SK-N-SH treated with all-trans-retinoic acid at 6 μM for 48 hours (cell line): ENCODE data around the gene PPP1R36.

Experiments used
- ATAC-seq: fragments of 200-7000 bp; cut with Tn5 transposase; 3 replicates; pipeline ENCODE4 v1.9.1; 2020; ENCODE audit warnings: mild to moderate bottlenecking, moderate library complexity
- ARNTL ChIP-seq: fragments of 450-650 bp; formaldehyde crosslinking; IDR thresholded peaks from 2 replicates; pipeline ENCODE4 v1.5.0; 2020; ENCODE audit warnings: low read depth, mild to moderate bottlenecking, moderate library complexity, borderline replicate concordance
- BACH2 ChIP-seq: fragments of 250-450 bp; sonication (Bioruptor Pico); IDR thresholded peaks from 2 replicates; pipeline ENCODE4 v1.9.0; 2021; ENCODE audit warnings: mild to moderate bottlenecking, borderline replicate concordance
- ESRRG ChIP-seq: fragments of 250-450 bp; sonication (Bioruptor Pico); IDR thresholded peaks from 2 replicates; pipeline ENCODE4 v1.6.1; 2021; ENCODE audit warnings: mild to moderate bottlenecking
- ISL1 ChIP-seq: fragments of 250-450 bp; sonication (Bioruptor Pico); IDR thresholded peaks from 2 replicates; pipeline ENCODE4 v2.1.2; 2022; ENCODE audit warnings: mild to moderate bottlenecking, moderate library complexity
- OSR1 ChIP-seq: fragments of 250-450 bp; sonication (Bioruptor Pico); IDR thresholded peaks from 2 replicates; pipeline ENCODE4 v1.8.0; 2022; ENCODE audit warnings: moderate library complexity, mild to moderate bottlenecking, inconsistent platforms
- PPARA ChIP-seq: fragments of 250-450 bp; sonication (Bioruptor Pico); IDR thresholded peaks from 2 replicates; pipeline ENCODE4 v1.5.0; 2020; ENCODE audit warnings: mild to moderate bottlenecking, borderline replicate concordance
- RARB ChIP-seq: fragments of 250-450 bp; sonication (Bioruptor Pico); IDR thresholded peaks from 2 replicates; pipeline ENCODE4 v1.8.0; 2021; ENCODE audit warnings: mild to moderate bottlenecking, moderate library complexity
- SNAI2 ChIP-seq: fragments of 250-450 bp; sonication (Bioruptor Pico); IDR thresholded peaks from 2 replicates; pipeline ENCODE4 v1.5.0; 2020; ENCODE audit warnings: mild to moderate bottlenecking, moderate library complexity
- TCF4 ChIP-seq: fragments of 250-450 bp; sonication (Bioruptor Pico); IDR thresholded peaks from 2 replicates; pipeline ENCODE4 v1.8.0; 2021; ENCODE audit warnings: mild to moderate bottlenecking, moderate library complexity, borderline replicate concordance
- TOX ChIP-seq: fragments of 250-450 bp; sonication (Bioruptor Pico); IDR thresholded peaks from 2 replicates; pipeline ENCODE4 v1.8.0; 2021; ENCODE audit warnings: mild to moderate bottlenecking, moderate library complexity, borderline replicate concordance
- ZC3H10 ChIP-seq: fragments of 250-450 bp; sonication (Bioruptor Pico); IDR thresholded peaks from 2 replicates; pipeline ENCODE4 v1.5.1; 2021; ENCODE audit warnings: mild to moderate bottlenecking, moderate library complexity
- ZNF565 ChIP-seq: fragments of 450-650 bp; formaldehyde crosslinking; conservative IDR thresholded peaks from 2 replicates; pipeline ENCODE4 v1.5.0; 2020; ENCODE audit warnings: low read depth, mild to moderate bottlenecking, moderate library complexity
- ZNF70 ChIP-seq: fragments of 450-650 bp; formaldehyde crosslinking; IDR thresholded peaks from 2 replicates; pipeline ENCODE4 v1.5.0; 2020; ENCODE audit warnings: mild to moderate bottlenecking, moderate library complexity
- ZNF8 ChIP-seq: fragments of 450-650 bp; formaldehyde crosslinking; IDR thresholded peaks from 2 replicates; pipeline ENCODE4 v1.5.0; 2020; ENCODE audit warnings: mild to moderate bottlenecking, moderate library complexity
- TF ChIP-seq, protein P1 (sequence below): fragments of 250-450 bp; sonication (Bioruptor Pico); IDR thresholded peaks from 2 replicates; pipeline ENCODE4 v1.8.0; 2021; ENCODE audit warnings: low read depth, mild to moderate bottlenecking, moderate library complexity, borderline replicate concordance
- TF ChIP-seq, protein P2 (sequence below): fragments of 250-450 bp; sonication (Bioruptor Pico); IDR thresholded peaks from 2 replicates; pipeline ENCODE4 v1.8.0; 2020; ENCODE audit warnings: mild to moderate bottlenecking, moderate library complexity, borderline replicate concordance
- TF ChIP-seq, protein P3 (sequence below): fragments of 250-450 bp; sonication (Bioruptor Pico); IDR thresholded peaks from 2 replicates; pipeline ENCODE4 v1.5.0; 2020; ENCODE audit warnings: mild to moderate bottlenecking, moderate library complexity

The PPP1R36 gene

GRCh38 chr14:64549016-64549415, 745 bp upstream of the PPP1R36 start:
- TF ChIP-seq, protein P1, sequence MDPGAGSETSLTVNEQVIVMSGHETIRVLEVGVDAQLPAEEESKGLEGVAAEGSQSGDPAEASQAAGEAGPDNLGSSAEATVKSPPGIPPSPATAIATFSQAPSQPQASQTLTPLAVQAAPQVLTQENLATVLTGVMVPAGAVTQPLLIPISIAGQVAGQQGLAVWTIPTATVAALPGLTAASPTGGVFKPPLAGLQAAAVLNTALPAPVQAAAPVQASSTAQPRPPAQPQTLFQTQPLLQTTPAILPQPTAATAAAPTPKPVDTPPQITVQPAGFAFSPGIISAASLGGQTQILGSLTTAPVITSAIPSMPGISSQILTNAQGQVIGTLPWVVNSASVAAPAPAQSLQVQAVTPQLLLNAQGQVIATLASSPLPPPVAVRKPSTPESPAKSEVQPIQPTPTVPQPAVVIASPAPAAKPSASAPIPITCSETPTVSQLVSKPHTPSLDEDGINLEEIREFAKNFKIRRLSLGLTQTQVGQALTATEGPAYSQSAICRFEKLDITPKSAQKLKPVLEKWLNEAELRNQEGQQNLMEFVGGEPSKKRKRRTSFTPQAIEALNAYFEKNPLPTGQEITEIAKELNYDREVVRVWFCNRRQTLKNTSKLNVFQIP (CRISPR knock-in tag): no peak
- TF ChIP-seq PPARA (CRISPR knock-in tag) (no peak), OSR1 (CRISPR knock-in tag) (no peak), BACH2 (no peak), SNAI2 (no peak), ZNF8 (CRISPR knock-in tag) (no peak), ZNF565 (CRISPR knock-in tag) (no peak), ARNTL (CRISPR knock-in tag) (no peak), ISL1 (CRISPR knock-in tag) (no peak), ESRRG (CRISPR knock-in tag) (no peak)
- TF ChIP-seq, protein P2, sequence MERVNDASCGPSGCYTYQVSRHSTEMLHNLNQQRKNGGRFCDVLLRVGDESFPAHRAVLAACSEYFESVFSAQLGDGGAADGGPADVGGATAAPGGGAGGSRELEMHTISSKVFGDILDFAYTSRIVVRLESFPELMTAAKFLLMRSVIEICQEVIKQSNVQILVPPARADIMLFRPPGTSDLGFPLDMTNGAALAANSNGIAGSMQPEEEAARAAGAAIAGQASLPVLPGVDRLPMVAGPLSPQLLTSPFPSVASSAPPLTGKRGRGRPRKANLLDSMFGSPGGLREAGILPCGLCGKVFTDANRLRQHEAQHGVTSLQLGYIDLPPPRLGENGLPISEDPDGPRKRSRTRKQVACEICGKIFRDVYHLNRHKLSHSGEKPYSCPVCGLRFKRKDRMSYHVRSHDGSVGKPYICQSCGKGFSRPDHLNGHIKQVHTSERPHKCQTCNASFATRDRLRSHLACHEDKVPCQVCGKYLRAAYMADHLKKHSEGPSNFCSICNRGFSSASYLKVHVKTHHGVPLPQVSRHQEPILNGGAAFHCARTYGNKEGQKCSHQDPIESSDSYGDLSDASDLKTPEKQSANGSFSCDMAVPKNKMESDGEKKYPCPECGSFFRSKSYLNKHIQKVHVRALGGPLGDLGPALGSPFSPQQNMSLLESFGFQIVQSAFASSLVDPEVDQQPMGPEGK (CRISPR knock-in tag): no peak
- TF ChIP-seq, protein P3, sequence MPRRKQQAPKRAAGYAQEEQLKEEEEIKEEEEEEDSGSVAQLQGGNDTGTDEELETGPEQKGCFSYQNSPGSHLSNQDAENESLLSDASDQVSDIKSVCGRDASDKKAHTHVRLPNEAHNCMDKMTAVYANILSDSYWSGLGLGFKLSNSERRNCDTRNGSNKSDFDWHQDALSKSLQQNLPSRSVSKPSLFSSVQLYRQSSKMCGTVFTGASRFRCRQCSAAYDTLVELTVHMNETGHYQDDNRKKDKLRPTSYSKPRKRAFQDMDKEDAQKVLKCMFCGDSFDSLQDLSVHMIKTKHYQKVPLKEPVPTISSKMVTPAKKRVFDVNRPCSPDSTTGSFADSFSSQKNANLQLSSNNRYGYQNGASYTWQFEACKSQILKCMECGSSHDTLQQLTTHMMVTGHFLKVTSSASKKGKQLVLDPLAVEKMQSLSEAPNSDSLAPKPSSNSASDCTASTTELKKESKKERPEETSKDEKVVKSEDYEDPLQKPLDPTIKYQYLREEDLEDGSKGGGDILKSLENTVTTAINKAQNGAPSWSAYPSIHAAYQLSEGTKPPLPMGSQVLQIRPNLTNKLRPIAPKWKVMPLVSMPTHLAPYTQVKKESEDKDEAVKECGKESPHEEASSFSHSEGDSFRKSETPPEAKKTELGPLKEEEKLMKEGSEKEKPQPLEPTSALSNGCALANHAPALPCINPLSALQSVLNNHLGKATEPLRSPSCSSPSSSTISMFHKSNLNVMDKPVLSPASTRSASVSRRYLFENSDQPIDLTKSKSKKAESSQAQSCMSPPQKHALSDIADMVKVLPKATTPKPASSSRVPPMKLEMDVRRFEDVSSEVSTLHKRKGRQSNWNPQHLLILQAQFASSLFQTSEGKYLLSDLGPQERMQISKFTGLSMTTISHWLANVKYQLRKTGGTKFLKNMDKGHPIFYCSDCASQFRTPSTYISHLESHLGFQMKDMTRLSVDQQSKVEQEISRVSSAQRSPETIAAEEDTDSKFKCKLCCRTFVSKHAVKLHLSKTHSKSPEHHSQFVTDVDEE (CRISPR knock-in tag): no peak
- no peak for ATAC-seq

DNA sequence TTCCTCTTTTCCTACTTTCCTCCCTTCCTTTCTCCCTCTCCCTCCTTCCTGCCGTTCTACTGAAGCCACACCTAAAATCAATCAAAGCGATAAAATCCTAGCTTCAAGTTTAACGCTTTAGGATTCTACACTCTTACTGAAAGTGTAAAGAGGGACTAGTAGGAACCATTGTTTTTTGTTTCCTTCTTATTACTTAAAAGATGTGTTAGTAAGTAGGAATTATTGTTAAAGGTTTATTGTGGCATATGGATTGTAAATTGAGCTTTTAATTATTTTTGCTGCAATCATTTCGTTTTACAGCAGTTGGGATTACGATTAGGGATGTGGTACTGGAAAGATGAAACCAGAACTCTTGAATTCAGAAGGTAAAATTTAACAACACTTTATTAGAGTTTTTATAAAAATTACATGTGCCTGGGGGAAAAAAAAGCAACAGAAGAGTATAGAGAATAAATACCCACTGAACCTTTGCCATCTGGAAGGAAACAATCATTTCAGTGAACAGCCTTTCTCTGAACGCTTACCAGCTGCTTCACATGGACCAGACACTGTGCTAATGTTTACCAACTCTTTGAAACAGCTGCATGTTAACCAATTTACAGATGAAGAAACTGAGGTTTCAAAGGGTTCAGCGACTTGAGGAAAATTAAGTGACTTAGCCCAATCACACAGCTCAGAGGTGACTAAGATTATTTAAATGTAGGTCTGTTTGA, 1.0 kb downstream of the PPP1R36 start:
- no peak for ATAC-seq

More for the DNA sequence above, 1.0 kb downstream of the PPP1R36 start:
- TF ChIP-seq ISL1 (CRISPR knock-in tag): no peak
- TF ChIP-seq TOX: no peak
- TF ChIP-seq, protein P3 (CRISPR knock-in tag): no peak
- TF ChIP-seq, protein P2 (CRISPR knock-in tag): no peak
- TF ChIP-seq ZNF70: no peak
- no peak for TF ChIP-seq RARB (CRISPR knock-in tag)
- TF ChIP-seq SNAI2: no peak
- no peak for TF ChIP-seq ZC3H10 (CRISPR knock-in tag)
- TF ChIP-seq ARNTL (CRISPR knock-in tag): no peak
- TF ChIP-seq TCF4: no peak
- no peak for TF ChIP-seq BACH2
